ENCODE data around the gene LAMA5. TPM values are rescaled to one million over a fixed set of nuclear protein-coding genes. Genes with fewer than 3 reads are reported as not detected.

LAMA5 gene
- total RNA-seq, 1 donor from 2014 or later = 34.5 TPM

GRCh38 chr20:62371588-62372041 is 4.5 kb upstream of the LAMA5 start:
- DNase-seq (ENCODE audit: low spot score) = no peak
- TF ChIP-seq CTCF (IDR thresholded peaks at IDR 0.05; ENCODE audit: unreplicated experiment) = no peak
- no peak overlapping the region for H3K4me3 Mint-ChIP-seq (ENCODE audit: unreplicated experiment)
- H3K36me3 Mint-ChIP-seq (ENCODE audit: low read depth, unreplicated experiment) = no peaks in the 10 kb centered on the region
- H3K9me3 Mint-ChIP-seq (ENCODE audit: unreplicated experiment) = no peaks in the 10 kb centered on the region
- no peak overlapping the region for H3K27ac Mint-ChIP-seq (ENCODE audit: unreplicated experiment)
- peaks cover 10% of the 10 kb centered on the region for H3K27me3 Mint-ChIP-seq (ENCODE audit: unreplicated experiment)
- peaks cover 9% of the 10 kb centered on the region for H3K4me1 Mint-ChIP-seq (ENCODE audit: unreplicated experiment)

GRCh38 chr20:62370807-62371587 is 3.9 kb upstream of the LAMA5 start:
- Mint-ChIP-seq H3K4me3 (ENCODE audit: unreplicated experiment) (no peak overlapping the region), H3K4me1 (ENCODE audit: unreplicated experiment) (peaks cover 9% of the 10 kb centered on the region), H3K27me3 (ENCODE audit: unreplicated experiment) (peaks cover 10% of the 10 kb centered on the region), H3K9me3 (ENCODE audit: unreplicated experiment) (no peaks in the 10 kb centered on the region), H3K36me3 (ENCODE audit: low read depth, unreplicated experiment) (no peaks in the 10 kb centered on the region), H3K27ac (ENCODE audit: unreplicated experiment) (no peak overlapping the region)
- TF ChIP-seq CTCF (IDR thresholded peaks at IDR 0.05; ENCODE audit: unreplicated experiment) = no peak
- DNase-seq (ENCODE audit: low spot score) = no peak

- no peak overlapping the region for H3K4me3 Mint-ChIP-seq (ENCODE audit: unreplicated experiment)
- H3K27ac Mint-ChIP-seq (ENCODE audit: unreplicated experiment) = no peak overlapping the region
Observed at GRCh38 chr20:62370115-62370806, 3.1 kb upstream of the LAMA5 start.

GRCh38 chr20:62369815-62370114 is 2.7 kb upstream of the LAMA5 start:
- Mint-ChIP-seq H3K9me3 (ENCODE audit: unreplicated experiment) (no peaks in the 10 kb centered on the region), H3K27me3 (ENCODE audit: unreplicated experiment) (peaks cover 10% of the 10 kb centered on the region), H3K36me3 (ENCODE audit: low read depth, unreplicated experiment) (no peaks in the 10 kb centered on the region), H3K4me3 (ENCODE audit: unreplicated experiment) (no peak overlapping the region), H3K4me1 (ENCODE audit: unreplicated experiment) (peaks cover 9% of the 10 kb centered on the region), H3K27ac (ENCODE audit: unreplicated experiment) (no peak overlapping the region)
- DNase-seq (ENCODE audit: low spot score) = no peak
- no peak for TF ChIP-seq CTCF (IDR thresholded peaks at IDR 0.05; ENCODE audit: unreplicated experiment)

More at GRCh38 chr20:62370115-62370806, 3.1 kb upstream of the LAMA5 start:
- no peak for TF ChIP-seq CTCF (IDR thresholded peaks at IDR 0.05; ENCODE audit: unreplicated experiment)
- H3K4me1 Mint-ChIP-seq (ENCODE audit: unreplicated experiment) = peaks cover 9% of the 10 kb centered on the region
- no peaks in the 10 kb centered on the region for H3K9me3 Mint-ChIP-seq (ENCODE audit: unreplicated experiment)
- DNase-seq (ENCODE audit: low spot score) = no peak
- H3K36me3 Mint-ChIP-seq (ENCODE audit: low read depth, unreplicated experiment) = no peaks in the 10 kb centered on the region
- H3K27me3 Mint-ChIP-seq (ENCODE audit: unreplicated experiment) = peaks cover 10% of the 10 kb centered on the region
